ENCODE results near the gene ASIP.
"Not testable (repeated sequence)": the region's sequence is repeated elsewhere in the genome, so short reads cannot be mapped to it uniquely, and the experiment has no call there.

Gene ASIP

DNA sequence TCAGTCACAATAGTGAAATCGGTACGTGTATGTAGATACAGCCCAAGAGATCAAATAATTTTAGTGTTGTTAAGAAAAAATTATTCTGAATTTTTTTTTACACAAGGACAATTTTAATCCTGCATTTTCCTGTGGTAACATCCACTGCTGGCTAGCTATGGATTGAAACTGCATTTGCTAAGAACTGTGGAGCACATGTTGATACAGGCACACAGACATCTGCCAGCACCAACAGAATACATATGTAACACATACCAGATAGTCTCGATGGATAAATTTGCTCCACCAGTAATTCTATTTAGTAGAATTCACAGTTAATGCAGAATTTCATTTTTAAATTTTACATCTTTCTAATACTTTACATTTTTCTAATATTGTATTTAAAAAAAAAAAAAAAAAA lies 2.2 kb downstream of the ASIP start:
- DNase-seq = no peak

DNA sequence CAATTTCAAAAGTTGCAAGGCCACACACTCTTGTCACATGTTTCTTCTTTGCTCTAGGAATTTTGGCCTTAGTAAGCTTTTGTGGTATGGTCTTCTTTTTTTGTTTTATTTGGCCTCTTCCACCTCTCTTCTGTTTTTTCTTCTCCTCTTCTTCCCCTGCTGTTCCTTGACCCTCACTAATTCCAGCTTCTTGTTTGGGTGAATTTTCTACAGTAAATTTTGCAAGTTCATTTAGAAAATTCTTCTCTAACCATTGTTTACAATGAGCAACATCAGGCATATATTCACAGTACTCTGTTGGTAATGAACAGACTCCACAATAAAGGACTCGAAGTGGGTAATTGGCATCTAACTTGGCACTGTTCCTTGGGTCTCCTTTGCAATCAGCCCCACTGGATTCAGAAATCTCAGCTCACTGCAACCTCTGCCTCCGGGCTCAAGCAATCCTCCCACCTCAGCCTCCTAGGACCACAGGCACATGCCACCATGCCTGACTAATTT lies 5.0 kb downstream of the ASIP start:
- DNase-seq = no peak

DNA sequence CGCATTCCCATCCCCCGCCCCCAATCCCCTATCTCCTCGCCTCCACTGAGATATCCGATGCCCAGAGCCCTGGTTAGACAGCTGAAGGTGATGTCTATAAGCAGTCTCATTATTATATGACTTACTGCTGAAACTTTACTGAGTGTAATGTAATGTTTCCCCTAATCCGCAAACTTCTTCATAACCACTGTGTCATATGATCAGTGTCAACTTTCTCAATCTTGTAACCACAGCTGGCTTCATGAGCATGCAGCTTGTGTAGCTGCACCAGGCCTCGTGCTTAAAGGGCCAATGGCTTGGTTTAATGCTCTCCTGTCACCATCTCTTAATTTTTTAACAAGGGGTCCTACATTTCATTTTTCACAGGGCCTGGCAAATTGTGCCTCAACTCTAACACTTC lies 8.1 kb downstream of the ASIP start:
- peak; percentile 62 for DNase-seq

DNA sequence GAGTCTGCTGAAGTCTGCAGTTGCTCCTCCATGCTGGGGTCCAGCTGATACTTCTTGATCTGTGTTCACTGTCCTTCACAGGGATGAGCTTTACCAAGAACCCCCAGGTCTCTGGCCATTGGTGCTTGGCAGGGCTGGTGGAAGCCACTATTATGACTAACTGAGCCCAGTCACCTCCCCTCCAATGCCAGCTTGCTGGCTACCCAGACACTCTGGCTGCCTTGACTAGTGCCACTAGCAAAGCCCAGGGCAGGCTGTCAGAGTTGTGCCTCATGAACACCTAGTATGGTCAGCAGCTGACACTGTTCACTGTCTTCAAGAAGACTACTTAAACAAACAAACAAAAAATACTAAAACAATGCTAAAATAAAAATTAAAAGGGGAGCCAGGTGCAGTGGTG lies 8.8 kb downstream of the ASIP start:
- DNase-seq = no peak

DNA sequence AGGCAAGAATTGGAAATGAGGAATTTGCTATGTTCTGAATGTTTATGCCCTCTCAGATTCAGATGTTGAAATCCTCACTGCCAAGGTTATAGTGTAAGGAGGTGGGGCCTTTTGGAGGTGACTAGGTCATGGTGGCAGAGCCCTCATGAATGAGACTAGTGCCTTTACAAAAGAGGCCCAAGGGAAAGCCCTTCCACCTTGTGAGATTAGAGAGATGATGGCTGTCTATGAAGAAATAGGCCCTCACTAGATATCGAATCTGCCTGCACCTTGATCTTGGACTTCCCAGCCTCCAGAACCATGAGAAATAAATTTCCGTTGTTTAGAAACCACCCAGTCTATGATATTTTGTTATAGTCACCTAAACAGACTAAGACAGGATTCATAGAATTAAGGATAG lies 10.4 kb downstream of the ASIP start:
- DNase-seq = no peak

DNA sequence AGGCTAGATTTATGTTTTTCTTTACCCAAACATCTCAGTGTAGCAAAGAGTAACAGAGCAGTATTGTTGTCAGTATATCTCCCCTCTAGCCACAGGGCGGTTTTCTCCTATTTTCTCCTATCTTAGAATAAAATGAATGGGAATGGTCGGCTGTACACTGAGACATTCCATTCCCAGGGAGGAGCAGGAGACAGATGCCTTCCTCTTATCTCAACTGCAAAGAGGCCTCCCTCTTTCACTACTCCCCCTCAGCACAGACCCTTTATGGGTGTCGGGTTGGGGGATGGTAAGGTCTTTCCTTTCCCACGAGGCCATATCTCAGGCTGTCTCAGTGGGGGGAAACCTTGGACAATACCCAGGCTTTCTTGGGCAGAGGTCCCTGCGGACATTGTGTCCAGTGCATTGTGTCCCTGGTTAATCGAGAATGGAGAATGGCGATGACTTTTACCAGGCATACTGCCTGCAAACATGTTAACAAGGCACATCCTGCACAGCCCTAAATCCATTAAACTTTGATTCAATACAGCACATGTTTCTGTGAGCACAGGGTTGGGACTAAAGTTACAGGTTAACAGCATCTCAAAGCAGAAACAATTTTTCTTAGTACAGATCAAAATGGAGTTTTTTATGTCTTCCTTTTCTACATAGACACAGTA lies 11.3 kb downstream of the ASIP start:
- not testable (repeated sequence) for DNase-seq

DNA sequence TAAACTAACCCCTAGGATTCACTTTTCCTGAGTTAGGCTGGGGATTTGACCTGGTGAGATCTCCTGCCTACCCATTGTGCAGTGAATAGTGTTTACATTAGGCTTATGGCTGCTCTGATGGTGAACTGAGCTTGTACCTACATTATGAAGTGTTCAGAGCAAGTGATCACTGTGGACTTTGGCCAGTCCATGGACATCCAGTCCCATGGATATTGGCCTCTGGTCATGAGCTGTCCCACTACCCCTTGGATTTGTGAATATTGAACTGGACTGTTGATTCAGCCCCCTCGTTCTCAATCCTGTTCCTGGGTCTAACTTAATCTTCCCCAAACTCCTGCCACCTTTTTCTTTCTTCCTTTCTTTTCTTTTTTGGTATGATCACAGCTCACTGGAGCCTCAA lies 13.8 kb downstream of the ASIP start:
- DNase-seq = no peak

DNA sequence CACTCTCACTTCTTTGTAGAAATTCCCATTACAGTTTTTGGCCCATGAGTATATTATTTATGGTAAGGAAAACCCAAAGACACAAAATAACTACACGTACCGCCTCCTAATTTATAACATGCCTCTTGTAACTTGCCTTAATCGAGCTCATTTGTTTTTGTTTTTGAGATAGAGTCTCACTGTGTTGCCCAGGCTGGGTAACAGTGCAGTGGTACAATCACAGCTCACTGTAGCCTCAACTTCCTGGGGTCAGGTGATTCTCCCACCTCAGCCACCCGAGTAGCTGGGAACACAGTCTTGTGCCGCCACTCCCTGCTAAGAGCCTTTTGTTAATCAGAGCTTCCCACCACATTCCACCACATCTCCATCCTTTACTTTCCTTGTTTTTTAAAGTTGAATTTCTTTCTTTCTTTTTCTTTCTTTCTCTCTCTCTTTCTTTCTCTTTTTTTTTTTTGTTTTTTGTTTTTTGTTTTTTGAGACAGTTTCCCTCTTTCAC lies 15.5 kb downstream of the ASIP start:
- no peak for DNase-seq

DNA sequence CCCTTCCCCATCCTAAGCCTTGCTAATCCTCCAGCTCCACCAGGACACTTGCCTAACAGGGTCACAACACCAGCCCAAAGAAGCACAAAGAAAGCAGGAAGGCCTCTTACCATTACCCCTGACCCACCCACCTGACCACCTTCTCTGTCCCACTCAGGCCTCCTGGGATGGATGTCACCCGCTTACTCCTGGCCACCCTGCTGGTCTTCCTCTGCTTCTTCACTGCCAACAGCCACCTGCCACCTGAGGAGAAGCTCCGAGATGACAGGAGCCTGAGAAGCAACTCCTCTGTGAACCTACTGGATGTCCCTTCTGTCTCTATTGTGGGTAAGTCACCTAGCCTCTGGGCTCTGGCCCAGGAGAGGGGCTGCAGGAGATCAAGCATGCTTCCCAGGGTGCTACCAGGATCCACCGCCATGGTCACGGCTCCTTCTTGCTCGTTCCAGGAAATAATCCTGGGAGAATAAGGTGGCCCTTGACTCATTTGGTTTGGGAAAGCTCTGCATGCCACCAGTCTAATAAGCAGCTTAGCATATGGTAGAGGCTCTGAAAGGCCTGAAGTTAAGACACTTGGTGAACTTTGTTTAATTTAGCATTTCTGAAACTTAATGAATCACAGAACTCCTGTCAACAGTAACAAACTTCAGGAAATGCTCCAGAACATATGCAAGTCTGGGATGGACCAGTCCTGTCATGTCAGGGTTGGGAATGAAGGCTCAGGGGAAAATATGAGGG lies 19.2 kb downstream of the ASIP start:
- DNase-seq = no peak

DNA sequence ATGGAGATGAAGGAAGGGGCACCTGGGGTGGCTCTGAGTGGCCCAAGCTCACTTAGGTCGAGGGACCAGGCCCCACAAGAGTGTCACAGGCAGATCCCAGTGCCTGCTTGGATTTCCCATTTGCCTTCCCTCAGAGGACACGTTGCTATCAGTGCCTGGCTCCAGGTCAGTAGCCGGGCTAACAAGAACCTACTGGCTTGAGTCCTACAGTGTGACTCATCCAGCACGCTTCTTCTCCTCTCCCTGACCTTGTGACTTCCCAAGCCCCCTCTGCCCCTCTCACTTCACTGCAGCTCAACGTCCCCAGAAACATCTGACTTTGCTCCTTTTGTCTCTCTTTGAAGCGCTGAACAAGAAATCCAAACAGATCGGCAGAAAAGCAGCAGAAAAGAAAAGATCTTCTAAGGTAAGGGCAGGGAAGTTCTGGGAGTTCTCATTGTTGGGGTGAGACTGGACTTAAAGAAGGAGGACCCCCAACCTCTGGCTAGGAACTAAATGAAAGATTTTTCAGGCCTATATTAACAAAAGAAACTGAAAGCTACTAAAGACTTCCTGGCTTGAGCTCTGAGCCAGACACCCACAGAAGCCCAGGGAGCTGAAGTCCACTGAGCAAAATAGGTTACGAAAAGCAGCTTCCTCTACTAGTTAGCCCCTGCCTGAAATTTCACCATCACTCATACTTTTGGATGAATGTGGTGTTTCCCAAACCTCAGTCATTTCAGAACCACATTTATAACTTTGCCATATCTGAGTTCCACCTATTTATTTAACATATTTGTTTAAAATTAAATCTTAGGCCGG lies 21.5 kb downstream of the ASIP start:
- no peak for DNase-seq

DNA sequence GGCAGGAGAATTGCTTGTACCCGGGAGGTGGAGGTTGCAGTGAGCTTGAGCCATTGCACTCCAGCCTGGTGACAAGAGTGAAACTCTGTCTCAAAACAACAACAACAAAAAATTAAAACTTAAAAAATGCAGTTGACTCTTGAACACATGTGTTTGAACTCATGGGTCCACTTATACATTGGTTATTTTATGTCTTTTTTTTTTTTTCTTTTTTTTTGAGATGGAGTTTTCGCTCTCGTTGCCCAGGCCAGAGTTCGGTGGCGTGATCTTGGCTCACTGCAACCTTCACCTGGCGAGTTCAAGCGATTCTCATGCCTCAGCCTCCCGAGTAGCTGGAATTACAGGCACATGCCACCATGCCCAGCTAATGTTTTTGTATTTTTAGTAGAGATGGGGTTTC lies 22.2 kb downstream of the ASIP start:
- DNase-seq = not testable (repeated sequence)

DNA sequence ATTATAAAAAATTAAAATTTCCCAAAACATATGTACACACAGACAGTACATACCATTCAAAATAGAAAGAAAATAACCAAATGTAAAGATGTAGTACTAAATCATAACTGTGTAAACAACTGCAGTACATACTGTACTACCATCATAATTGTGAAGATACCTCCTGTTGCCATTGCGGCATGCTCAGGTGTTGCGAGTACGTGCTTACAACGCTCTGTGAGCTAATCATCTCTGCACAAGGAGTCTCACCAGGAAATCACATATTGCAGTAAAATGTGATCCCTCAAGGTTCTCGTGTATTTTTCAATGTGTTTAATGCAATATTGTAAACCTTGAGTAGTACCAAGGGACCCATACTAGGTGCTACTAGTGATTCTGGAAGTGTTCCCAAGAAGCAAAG lies 22.9 kb downstream of the ASIP start:
- no peak for DNase-seq

DNA sequence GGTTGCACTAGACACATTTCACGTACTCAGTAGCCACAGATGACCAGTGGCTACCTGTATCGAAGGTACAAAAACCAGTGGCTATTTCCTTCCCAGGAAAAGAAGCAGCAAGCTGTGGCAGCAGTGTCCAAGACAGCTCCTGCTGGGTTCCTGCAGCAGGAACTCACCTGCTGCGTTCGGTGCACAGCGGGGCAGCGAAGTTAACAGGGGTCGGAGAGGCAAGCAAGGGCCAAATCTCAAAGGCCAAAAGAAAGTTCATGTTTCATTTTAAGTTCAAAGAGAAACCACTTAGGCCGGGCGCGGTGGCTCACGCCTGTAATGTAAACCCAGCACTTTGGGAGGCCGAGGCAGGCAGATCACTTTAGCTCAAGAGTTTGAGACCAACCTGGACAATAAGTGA lies 26.9 kb downstream of the ASIP start:
- DNase-seq = no peak

DNA sequence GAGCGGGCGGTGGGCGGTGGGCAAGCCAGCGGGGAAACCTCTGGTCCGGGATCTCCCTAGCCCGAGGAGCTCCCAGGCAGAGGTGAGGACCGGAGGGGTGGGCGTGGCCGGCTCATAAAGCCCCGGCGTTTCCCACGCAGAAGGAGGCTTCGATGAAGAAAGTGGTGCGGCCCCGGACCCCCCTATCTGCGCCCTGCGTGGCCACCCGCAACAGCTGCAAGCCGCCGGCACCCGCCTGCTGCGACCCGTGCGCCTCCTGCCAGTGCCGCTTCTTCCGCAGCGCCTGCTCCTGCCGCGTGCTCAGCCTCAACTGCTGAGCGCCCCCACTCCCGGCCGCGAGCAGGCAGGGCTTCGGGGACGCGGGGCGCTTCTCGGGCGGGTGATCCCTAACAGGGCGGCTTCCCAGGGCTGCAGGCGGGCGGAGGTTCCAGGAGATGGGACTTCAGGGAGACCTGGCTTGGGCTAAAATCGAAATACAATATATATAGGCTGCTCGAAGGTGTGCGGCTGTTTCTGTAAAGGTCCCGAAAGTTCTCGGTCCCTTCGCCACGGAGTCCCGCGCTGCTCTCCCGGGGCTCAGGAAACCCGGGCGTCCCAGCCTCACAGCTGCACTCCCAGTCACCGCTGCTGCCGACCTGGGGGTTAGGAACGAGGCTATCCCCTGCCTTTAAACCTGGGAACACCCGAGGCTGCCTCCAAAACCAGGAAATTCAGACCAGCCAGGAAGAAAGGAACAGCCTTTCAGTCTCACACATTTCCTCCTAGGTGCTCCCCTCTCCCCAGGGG lies 27.8 kb downstream of the ASIP start:
- peak; percentile 10 for DNase-seq

DNA sequence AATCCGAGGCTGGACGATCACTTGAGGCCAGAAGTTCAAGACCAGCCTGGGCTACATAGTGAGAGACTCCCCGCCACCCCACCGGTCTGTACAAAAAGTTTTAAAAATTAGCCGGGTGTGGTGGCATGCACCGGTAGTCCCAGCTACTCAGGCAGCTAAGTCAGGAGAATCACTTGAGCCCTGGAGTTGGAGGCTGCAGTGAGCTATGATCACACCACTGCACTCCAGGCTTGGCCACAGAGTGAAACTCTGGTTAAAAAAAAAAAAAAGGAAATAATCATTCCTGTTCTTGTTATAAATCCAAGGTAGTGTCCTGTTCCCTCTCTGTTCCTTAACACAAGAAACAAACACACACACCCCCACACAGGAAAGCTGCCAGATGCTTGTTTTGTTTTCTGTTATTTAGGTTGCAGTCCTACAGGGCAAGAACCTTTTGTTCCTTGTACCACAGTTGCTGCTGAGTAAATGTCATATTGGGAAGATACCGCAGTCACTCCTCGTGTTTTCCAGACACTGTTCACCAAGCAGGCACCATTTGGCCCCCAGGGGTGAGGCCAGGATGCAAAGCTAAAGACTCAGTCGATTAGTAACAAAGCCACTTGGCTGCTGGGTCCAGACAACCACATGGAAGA lies 28.9 kb downstream of the ASIP start:
- no peak for DNase-seq

DNA sequence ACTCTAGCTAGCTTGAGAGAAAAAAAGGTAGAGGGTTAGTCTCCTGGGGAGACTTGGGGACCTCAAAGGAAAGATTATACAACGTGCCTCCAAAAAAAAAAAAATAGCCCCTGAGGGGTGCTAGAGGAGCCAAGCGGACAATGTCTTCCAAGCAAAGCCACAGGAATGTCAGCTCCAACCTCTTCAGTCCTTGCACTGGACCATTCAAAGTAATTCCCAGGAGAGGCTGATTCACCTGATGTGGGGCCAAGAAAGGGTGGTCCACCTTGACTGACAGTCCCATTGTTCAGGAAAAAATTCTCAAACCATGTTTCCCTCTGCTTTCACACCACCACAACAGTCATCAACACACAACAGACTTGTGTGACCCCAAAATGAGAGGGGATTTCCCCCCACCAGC lies 30.7 kb downstream of the ASIP start:
- no peak for DNase-seq

DNA sequence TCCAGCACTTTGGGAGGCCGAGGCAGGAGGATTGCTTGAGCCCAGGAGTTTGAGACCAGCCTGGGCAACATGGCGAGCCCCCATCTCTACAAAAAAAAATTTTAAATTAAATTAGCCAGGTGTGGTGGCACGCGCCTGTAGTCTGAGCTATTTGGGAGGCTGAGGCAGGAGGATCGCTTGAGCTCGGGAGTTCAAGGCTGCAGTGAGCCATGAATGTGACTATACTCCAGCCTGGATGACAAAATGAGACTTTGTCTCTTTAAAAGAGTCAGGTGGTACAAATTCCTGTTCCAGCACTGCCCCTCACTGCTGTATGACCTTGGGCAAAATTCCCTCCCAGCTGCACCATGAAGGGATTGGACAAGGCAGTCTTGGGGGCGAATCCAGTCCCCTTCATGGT lies 33.5 kb downstream of the ASIP start:
- no peak for DNase-seq

DNA sequence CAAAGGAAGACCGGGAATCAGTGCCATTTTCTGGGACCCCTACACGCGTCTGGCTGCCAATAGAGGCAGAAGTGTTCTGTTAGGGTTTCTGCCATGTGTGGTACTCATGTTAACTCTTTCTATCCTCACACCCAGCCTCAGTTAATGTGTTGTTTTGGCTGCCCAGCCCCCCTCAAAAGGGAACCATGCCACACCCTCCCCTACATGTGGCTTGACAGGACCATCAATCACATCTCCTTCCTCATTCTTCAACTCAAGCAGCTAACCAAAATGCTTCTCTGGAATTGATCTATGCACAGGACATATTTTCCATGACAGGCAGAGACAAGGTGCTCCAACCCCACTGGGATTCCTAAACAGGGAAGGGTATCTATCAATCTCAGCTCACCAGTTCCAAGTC lies 40.0 kb downstream of the ASIP start:
- no peak for DNase-seq

DNA sequence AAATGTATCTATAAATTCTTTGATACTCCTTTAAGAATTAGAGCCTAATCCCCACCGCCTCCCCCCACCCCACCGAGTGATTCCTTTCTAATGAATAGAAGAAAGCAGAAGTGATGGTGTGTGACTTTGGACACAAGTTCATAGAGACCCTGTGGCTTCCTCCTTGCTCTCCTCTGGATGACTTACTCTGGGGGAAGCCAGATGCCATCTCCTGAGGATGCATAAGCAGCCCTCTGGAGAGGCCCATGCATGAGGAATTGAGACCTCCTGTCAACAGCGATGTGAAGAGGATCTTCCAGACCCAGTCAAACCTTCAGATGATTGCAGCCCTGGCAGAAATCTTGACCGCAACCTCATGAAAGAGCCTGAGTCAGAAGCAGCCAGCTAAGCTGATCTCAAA lies 40.8 kb downstream of the ASIP start:
- DNase-seq = no peak

DNA sequence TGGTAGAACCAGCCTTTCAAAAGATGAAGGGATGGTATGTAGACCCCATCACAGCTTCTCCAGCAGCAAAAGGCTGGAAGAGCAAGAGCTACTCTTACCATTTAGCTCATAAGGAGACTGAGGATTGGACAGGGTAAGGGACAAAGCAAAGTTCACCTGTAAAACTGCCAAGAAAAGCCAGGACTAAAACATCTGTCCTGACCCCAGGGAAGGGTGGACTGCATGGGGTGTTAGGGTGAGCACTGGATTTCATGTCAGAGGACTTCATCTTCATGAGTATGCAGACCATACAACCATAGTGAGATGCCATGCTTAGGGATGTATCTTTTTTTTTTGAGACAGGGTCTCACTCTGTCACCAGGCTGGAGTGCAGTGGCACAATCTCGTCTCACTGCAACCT lies 42.6 kb downstream of the ASIP start:
- DNase-seq = no peak

DNA sequence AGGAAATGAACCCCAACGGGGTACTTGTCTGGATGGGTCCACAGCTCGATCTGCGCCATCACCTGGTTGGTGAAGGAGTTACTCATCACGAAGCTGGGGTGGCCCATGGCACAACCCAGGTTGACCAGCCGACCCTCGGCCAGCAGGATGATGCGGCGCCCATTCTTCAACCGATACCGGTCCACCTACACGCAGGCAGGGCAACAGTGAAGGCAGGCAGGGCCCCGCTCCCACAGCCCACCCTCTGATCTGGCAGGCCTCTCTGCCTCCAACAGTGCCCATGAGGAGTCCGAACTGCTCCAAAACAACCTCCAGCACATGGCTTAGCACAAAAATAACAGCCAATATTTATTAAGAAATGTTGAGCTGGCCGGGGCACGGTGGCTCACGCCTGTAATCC lies 44.2 kb downstream of the ASIP start:
- no peak for DNase-seq

DNA sequence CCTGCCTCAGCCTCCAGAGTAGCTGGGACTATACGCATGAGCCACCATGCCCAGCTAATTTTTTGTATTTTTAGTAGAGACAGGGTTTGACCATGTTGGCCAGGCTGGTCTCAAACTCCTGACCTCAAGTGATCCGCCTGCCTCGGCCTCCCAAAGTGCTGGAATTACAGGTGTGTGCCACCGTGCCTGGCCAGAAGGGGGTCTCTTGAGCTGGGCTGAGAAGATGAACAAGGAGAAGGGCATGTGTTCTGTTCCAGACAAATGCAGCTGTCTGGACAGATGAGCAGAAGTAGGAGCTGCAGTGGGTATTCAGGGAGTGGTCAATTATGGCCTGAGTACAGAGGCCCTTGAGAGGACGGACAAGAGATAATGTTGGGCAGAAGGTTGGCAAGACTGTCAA lies 46.3 kb downstream of the ASIP start:
- DNase-seq = not testable (repeated sequence)

Measured in activated CD4-positive, alpha-beta T cell treated with anti-CD3 and anti-CD28 coated beads, Interleukin-10, Interleukin-2, amounts not matched to agents 100 ng/mL and 50 ng/mL, durations not matched to agents 16 hours and 8 hours (primary cell).